ENCODE measurements around the gene DDX47. TPM values are rescaled to one million over a fixed set of nuclear protein-coding genes. Genes with fewer than 3 reads are reported as not detected.

Gene DDX47
- total RNA-seq, 4 donors from 2014 or later, result 32.6 to 70.9 (median 36.5) TPM

- TF ChIP-seq CTCF (IDR thresholded peaks at IDR 0.05; ENCODE audit: low read depth), result no peak
Measured at GRCh38 chr12:12845794-12846243, 32.7 kb downstream of the DDX47 start.

GRCh38 chr12:12853435-12853834, 40.3 kb downstream of the DDX47 start:
- no peak for TF ChIP-seq CTCF (IDR thresholded peaks at IDR 0.05; ENCODE audit: low read depth)

- no peak for TF ChIP-seq CTCF (IDR thresholded peaks at IDR 0.05; ENCODE audit: low read depth)
Measured at GRCh38 chr12:12859690-12860089, 46.5 kb downstream of the DDX47 start.

- TF ChIP-seq CTCF (IDR thresholded peaks at IDR 0.05; ENCODE audit: low read depth), result no peak
Measured at GRCh38 chr12:12864243-12864642, 51.1 kb downstream of the DDX47 start.

- no peak for TF ChIP-seq CTCF (IDR thresholded peaks at IDR 0.05; ENCODE audit: low read depth)
Measured at GRCh38 chr12:12868477-12869235, 55.5 kb downstream of the DDX47 start.

- TF ChIP-seq CTCF (IDR thresholded peaks at IDR 0.05; ENCODE audit: low read depth), result no peak
Measured at GRCh38 chr12:12870465-12870864, 57.3 kb downstream of the DDX47 start.

- TF ChIP-seq CTCF (IDR thresholded peaks at IDR 0.05; ENCODE audit: low read depth), result no peak
Measured at GRCh38 chr12:12871587-12872138, 58.5 kb downstream of the DDX47 start.
